GM18951 (cell line): ENCODE data around the gene AGPAT1.

Experiments used
- POLR2A ChIP-seq: IDR thresholded peaks from 4 replicates; pipeline ENCODE4 v1.6.1; 2011; ENCODE audit warnings: mild to moderate bottlenecking; ENCODE audit not compliant: insufficient read length, insufficient read depth; ENCODE audit errors: extremely low read depth
- in situ Hi-C: fragments of 300-500 bp; cut with MboI; formaldehyde crosslinking; loops from one replicate; pipeline ENCODE4 v1.12.0; 2022; ENCODE audit warnings: low sequenced_read_pairs, mixed read lengths, inconsistent platforms; ENCODE audit not compliant: unreplicated experiment

Gene AGPAT1

DNA sequence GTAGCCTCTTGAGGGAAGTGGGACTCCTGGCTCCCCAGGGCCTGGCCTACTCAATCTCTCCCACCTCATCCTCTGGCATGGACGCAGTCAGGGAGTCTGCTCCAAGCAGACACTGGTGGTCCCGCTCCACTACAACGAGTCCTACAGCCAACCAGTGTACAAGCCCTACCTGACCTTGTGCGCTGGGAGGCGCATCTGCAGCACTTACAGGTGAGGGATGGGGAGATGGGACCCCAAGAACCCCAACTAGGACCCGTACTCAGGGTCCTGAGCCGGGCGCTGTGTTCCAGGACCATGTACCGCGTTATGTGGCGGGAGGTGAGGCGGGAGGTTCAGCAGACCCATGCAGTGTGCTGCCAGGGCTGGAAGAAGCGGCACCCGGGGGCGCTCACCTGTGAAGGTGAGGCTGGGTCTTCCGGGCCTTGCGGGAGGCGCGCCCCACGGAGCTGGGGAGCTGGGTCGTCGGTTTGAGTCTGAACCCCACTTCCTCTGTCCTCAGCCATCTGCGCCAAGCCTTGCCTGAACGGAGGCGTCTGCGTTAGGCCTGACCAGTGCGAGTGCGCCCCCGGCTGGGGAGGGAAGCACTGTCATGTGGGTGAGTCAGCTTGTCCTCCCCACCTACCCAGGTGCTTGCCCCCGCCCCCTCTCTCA lies 9.3 kb downstream of the AGPAT1 start:
- in situ Hi-C loops, result no loop called here

DNA sequence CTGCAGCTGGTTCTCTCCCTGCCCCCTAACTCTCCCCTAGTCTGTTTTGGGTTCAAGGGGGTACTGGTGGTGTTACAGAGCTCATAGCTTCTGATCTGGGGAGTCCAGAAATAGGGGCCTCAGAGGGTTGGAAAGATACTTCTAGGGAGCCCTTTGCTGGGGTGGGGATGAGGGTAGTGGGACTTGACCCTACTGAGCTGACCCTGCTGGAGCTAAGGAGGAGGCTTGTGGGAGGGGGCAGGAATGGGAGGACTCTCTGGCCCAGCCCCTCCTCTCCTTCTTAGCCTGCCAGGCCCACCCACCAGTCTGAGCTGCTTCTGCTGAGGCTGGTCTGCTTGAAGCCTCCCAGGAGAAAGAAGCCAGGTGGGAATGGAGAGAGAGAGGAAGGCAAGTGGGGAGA lies 11.6 kb downstream of the AGPAT1 start, which contains the start of gene EGFL8:
EGFL8 (plus strand) TSS at position 301 of the 400 bp plus-strand sequence. CDS start 1,571 bp downstream, outside the sequence.
- in situ Hi-C loops, result no loop called here
- TF ChIP-seq POLR2A, result no peak

More for the DNA sequence above, 9.3 kb downstream of the AGPAT1 start:
- TF ChIP-seq POLR2A, result no peak

DNA sequence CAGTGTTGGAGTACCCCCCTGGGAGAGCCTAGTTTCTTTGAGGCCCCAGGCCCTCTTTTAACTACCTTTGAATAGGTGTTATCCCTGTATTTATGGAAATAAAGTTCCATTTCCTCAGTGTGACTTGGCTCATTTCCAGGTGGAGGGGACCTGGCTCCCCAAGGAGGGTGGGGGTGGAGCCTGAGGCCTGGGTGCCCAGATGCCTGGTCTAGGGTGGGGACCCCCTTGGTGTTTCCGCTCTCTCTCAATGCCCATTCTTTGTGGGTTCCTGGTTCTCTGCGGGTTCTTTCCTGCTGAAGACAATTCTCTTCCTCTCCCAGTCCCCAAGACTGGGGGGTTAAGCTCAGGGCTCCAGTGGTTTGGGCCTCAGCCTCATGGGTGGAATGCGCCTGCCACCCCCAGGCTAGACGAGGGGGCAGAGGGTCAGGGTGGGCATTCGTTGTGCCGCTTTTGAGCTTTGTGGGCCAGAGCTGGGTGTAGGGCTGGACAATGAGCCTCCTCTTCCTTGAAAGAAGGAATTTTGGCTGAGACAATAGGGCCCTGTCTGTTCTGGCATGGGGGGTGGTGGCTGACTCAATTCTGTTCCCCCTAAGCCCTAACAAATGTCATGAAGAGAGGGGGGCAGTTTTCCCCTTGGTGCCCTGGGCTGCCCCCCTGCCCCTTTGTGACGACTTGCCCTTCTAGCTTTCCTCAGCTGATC lies 12.2 kb downstream of the AGPAT1 start:
- in situ Hi-C loops, result no loop called here
- TF ChIP-seq POLR2A, result no peak

DNA sequence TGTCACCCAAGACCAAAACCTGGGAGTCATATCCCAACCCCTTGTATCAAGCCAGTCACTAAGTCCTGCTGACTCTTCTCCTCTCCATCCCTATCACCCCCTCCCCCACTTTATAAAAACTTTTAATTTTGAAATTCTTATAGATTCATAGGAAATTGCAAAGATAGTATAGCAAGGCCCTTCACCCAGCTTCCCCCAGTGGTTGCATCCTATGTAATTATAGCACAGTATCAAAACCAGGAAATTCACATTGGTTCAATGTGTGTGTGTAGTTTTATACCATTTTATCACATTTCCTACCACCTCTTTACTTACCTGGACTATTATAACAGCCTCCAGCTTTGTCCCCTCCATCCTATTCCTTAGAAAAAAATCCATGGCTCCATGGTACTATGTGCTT lies 17.8 kb downstream of the AGPAT1 start:
- TF ChIP-seq POLR2A, result no peak
- in situ Hi-C loops, result no loop called here

DNA sequence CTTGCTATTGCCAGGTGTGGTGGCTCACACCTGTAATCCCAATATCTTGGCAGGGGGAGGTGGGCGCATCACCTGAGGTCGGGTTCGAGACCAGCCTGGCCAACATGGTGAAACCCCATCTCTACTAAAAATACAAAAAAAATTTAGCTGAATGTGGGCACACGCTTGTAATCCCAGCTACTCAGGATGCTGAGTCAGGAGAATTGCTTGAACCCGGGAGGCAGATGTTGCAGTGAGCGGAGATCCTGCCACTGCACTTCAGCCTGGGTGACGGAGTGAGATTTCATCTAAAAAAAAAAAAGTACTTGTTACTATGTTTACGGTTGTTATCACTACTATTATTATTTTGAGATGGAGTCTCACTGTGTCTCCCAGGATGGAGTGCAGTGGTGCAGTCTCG lies 19.0 kb downstream of the AGPAT1 start:
- TF ChIP-seq POLR2A, result no peak
- in situ Hi-C loops, result no loop called here

DNA sequence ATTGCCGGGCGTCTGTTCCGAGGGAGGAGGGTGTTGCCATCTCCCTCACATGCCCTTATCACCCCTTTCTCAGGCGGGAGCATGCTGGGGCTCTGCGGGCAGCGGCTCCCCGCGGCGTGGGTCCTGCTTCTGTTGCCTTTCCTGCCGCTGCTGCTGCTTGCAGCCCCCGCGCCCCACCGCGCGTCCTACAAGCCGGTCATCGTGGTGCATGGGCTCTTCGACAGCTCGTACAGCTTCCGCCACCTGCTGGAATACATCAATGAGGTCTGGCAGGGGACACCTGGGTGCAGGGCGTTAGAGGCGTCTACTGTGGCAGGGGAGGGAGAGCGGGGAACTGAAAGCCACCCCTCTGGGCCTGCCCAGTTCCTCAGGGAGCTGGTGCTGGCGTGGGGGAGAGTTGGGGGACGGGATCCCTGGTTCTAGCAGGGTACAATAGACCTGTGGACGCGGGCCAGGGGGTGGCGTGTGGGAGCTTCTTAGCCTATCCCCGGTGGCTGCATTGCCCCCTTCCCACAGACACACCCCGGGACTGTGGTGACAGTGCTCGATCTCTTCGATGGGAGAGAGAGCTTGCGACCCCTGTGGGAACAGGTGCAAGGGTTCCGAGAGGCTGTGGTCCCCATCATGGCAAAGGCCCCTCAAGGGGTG lies 21.2 kb downstream of the AGPAT1 start:
- TF ChIP-seq POLR2A, result no peak
- in situ Hi-C loops, result no loop called here

DNA sequence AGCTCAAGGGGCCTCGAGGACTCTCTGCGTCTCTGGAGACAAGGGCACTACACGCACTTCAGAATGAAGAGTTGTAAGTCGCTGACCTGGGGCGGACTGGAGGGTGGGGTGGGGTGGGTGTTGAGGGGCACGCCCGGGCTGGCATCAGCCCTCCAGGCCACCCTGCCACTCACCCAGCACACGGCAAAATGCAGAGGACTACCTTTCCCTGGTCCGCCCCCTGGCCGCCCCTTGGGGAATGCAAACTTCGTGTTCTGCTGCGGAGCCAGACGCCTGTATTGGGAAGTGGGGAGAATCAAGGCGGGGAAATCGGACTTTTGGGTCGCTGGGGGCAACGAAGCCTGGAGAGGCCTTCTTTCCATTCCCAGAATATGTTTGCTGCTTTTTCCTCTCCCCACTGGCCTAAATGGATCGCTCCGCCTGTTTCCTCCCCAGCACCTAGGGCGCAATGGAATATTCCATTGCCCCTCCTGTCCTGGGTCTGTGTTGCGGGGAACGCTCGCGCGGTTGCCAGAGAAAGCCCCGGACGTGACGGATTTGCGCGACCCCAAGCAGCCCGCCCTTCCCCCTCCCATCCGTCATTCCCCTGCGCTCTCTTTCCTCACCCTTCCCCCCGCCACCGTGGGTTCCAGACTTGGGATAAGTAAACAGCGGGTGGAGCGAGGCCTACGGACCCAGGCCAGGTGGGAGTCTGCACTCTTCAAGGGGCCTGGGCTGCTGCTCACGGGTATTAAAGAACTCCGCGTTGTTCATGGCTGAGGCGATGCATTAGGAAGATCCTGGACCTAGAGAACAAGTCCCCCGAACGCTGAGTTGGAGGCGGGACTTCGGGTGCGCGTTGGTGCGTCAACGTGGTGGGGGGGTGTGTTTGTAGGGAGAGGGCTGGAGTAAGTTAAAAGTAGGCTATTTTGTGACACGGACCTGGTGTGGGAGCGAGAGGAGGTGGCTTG lies 22.0 kb downstream of the AGPAT1 start, which contains the start of gene PPT2:
PPT2 (plus strand) TSS at position 578 of the 950 bp plus-strand sequence. CDS start 454 bp downstream, outside the sequence.
- TF ChIP-seq POLR2A, result no peak
- in situ Hi-C loops, result no loop called here

DNA sequence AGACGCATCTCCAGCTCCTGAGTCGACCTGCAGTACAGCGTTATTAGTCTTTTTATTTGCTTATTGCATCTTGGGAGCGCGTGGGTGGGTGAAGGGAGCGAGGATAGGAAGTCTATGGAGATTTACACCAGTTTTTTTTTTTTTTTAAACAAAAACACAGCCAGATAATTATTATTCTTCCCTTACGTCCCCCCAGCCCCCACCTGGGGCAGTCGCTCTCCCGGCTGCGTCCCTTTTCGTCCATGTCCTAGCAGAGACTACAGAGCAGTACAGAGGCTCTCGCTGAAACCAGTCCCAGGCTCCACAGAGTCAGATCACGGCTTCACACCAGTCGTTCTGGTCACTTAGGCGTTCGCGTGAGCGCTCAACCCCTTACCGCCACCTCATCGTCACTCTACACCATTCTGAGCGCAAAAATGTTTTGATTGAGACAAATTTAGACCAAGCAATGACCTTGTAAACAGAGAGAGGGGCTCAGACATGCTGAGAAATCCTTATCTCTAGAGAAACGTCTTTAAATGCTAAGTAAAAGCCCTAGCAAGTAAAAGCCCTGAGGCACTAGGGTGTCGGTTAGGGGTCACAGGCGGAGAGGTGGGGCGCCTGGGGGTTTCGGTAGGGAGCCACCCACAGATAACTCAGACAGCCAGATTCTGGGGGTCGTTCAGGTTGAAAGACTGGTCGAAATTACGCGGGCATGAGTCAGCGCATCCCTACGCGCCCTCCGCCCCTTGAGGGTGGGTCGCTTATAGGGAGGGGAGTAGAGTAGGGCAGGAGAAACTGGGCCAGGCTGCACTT lies 22.9 kb downstream of the AGPAT1 start:
- in situ Hi-C loops, result no loop called here
- TF ChIP-seq POLR2A, result no peak

DNA sequence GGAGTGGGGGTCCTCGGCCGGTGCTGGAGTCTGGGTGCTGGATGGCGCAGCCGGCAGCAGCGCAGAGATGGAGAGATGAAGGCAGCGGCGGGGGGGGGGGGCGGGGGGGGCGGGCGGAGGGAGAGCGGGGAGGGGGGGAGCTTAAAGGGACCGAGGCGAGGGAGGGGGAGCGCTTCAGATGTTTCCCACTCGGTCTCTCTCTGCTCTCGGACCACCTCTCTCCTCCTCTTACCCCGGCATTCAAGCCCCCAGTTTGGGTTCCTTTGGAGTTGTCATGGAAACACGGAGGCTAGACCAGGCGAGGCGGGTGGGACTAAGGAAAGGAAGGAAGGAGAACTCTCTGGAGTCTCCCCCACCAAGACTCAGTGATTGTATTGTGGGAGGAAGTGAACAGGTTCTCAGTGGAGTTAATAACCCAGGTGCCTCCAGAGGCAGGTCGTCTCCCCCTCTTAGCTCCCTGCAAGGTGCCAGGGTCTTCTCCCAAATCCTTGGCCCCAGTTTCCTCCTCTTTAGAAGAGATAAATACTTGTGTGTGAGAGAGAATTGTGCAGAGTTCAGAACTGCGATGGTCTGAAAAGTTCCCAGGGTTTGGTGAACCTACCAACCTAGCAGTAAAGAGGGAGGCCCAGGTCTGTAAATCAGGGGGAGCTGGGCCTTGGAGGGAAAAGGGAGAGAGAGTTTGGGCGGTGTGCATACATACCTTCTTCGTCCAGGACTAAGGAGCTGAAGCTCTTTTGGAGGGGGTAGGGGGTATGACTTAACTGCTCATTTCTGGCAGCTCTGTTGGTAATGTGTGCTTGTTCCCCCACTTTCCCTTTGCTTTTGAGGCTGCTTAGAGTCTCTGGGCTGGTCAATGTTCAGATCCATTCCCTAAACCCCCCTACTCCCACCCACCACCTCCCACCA lies 23.8 kb downstream of the AGPAT1 start, which contains the start of gene PRRT1:
PRRT1 (minus strand) TSS at position 77 of the 906 bp plus-strand sequence. CDS start 112 bp downstream, outside the sequence.
- in situ Hi-C loops, result no loop called here
- TF ChIP-seq POLR2A, result no peak

DNA sequence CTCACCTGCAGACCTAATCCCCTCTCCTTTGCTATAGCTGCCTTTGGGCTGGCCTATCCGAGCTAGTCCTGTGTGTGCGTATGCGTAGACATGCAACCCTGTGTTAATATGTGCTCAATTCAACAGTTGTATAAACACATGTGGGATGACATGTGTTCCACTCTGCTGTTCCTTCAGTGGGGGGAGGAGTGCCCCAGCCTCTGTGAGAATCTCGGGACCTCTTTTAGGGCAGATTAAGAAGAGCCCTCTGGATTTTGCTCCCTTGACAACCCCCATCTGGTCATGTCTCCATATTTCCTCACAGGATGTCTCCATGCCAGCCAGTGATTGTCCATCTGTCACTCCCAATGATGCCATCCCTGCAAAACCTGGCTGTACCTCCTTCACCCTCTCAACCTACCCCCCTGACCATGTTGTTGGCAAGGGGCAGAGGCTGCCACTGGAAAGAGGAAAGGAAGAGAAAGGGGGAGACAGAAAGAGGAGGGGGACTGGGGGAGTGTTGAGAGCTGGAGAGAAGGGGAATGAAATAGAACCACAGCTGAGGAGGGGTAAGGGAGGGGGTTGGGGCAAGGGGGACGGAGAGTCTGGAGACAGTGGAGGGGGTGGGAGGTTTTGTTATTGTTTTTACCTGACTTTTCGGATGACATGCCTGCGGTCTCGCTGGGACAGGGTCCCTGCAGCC lies 24.6 kb downstream of the AGPAT1 start:
- TF ChIP-seq POLR2A, result no peak
- in situ Hi-C loops, result no loop called here
